Stimulated activated CD4-positive, alpha-beta T cell treated with anti-CD3 and anti-CD28 coated beads, Interleukin-4, amount 100 ng/mL, for 1 hour (primary cell): ENCODE results near the gene PCDHGA3.
A peak's percentile ranks its signal among the peaks of the same experiment; 100 is the strongest.
"Not testable (repeated sequence)": the region's sequence is repeated elsewhere in the genome, so short reads cannot be mapped to it uniquely, and the experiment has no call there.

ENCODE experiments used
- DNase-seq: peaks from one replicate; pipeline ENCODE4 v3.0.0-alpha.2; 2020

Gene PCDHGA3

GRCh38 chr5:141383345-141383744 is 39.7 kb downstream of the PCDHGA3 start:
- no peak for DNase-seq

DNA sequence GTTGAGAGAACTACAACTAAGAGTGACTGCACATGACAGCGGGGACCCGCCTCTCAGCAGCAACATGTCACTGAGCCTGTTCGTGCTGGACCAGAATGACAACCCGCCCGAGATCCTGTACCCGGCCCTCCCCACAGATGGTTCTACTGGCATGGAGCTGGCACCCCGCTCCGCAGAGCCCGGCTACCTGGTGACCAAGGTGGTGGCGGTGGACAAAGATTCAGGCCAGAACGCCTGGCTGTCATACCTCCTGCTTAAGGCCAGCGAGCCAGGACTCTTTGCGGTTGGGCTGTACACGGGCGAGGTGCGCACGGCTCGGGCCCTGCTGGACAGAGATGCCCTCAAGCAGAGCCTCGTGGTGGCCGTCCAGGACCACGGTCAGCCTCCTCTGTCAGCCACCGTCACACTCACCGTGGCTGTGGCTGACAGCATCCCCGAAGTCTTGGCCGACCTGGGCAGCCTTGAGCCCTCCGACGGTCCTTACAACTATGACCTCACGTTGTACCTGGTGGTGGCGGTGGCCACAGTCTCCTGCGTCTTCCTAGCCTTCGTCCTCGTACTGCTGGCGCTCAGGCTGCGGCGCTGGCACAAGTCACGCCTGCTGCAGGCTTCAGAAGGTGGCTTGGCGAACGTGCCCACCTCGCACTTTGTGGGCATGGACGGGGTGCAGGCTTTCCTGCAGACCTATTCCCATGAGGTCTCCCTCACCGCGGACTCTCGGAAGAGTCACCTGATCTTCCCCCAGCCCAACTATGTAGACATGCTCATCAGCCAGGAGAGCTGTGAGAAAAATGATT is 41.0 kb downstream of the PCDHGA3 start:
- no peak for DNase-seq

DNA sequence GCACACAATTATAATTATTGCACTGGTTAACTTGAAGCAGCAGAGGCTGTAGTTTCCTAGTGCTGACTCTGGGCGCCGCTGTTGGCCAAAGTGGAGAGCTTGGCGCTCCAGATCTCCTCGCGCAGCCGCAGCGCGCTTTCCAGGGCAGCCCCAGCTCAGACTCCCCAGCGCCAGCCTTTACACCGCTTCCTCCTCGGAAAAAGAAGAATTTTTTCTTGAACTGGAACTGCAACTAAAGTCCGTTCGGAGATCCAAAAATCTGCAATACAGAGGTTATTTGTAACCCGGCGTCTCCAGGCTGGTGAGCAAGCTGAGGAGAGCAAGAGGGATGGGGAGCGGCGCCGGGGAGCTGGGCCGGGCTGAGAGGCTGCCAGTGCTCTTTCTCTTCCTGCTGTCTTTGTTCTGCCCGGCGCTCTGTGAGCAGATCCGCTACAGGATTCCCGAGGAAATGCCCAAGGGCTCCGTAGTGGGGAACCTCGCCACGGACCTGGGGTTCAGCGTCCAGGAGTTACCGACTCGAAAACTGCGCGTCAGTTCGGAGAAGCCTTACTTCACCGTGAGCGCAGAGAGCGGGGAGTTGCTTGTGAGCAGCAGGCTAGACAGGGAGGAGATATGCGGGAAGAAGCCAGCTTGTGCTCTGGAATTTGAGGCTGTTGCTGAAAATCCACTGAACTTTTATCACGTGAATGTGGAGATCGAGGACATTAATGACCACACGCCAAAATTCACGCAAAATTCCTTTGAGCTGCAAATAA is 44.1 kb downstream of the PCDHGA3 start, which contains the start of gene PCDHGB4:
Gene PCDHGB4 (plus strand): TSS at position 142 of the 755 bp plus-strand sequence. CDS start 187 bp downstream, at position 329.
- peak; percentile 39 for DNase-seq

DNA sequence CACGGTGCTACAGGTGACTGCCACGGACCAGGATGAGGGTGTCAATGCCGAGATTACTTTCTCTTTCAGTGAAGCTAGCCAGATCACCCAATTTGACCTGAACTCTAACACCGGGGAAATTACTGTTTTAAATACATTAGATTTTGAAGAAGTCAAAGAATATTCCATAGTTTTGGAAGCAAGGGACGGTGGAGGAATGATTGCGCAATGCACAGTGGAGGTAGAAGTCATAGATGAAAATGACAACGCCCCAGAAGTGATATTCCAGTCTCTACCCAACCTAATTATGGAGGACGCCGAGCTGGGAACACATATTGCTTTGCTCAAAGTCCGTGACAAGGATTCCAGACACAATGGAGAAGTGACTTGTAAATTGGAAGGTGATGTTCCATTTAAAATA is 45.0 kb downstream of the PCDHGA3 start:
- DNase-seq = no peak

GRCh38 chr5:141389153-141390042 is 45.8 kb downstream of the PCDHGA3 start:
- DNase-seq = no peak

DNA sequence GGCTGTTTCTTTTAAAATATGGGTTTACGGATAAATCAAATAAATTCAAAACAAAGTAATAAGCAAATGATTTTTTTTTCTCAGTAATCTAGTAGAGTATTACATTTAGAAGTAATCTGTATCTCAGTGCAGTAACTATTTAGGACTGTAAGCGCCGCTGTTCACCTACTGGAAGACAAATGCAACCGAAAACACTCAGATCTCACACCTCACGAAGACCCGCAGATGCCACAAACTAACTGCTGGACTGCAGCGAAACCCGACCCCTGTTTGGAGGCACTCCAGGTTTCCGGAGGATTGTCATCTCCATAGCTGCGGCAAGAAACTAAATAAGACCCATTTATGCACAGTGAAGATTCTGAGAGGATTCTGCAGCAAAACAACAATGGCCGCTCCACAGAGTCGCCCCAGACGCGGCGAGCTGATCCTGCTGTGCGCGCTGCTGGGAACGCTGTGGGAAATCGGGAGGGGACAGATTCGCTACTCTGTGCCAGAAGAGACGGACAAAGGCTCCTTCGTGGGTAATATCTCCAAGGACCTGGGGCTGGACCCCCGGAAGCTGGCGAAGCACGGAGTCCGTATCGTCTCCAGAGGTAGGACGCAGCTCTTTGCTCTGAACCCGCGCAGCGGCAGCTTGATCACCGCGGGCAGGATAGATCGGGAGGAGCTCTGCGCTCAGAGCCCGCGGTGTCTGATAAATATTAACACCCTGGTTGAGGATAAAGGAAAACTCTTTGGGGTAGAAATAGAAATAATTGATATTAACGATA is 49.0 kb downstream of the PCDHGA3 start, which contains the start of gene PCDHGA8:
Gene PCDHGA8 (plus strand): TSS at position 205 of the 770 bp plus-strand sequence. CDS start 181 bp downstream, at position 386.
- DNase-seq = no peak

GRCh38 chr5:141393267-141393666 is 49.6 kb downstream of the PCDHGA3 start:
- DNase-seq = no peak

DNA sequence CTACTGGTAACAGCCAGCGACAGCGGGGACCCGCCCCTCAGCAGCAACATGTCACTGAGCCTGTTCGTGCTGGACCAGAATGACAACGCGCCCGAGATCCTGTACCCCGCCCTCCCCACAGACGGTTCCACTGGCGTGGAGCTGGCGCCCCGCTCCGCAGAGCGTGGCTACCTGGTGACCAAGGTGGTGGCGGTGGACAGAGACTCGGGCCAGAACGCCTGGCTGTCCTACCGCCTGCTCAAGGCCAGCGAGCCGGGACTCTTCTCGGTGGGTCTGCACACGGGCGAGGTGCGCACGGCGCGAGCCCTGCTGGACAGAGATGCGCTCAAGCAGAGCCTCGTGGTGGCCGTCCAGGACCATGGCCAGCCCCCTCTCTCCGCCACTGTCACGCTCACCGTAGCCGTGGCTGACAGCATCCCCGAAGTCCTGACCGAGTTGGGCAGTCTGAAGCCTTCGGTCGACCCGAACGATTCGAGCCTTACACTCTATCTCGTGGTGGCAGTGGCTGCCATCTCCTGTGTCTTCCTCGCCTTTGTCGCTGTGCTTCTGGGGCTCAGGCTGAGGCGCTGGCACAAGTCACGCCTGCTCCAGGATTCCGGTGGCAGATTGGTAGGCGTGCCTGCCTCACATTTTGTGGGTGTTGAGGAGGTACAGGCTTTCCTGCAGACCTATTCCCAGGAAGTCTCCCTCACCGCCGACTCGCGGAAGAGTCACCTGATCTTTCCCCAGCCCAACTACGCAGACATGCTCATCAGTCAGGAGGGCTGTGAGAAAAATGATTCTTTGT is 51.0 kb downstream of the PCDHGA3 start:
- DNase-seq = not testable (repeated sequence)
